Fibroblast of lung (primary cell): ENCODE measurements around the gene UGT1A7. TPM values are rescaled to one million over a fixed set of nuclear protein-coding genes. Genes with fewer than 3 reads are reported as not detected.

Source experiments
- DNase-seq, 2 donors: peaks; one replicate each; pipeline versions ENCODE4 v3.0.0 to v3.0.0-alpha.2; 2010; ENCODE audit warnings: low read depth in 2 of 2
- H2AFZ ChIP-seq: 2 replicates; pipeline ENCODE4 v1.5.1; 2012; ENCODE audit warnings: low read length, control low read depth, inconsistent platforms
- H3K27ac ChIP-seq: 2 replicates; pipeline ENCODE4 v1.5.1; 2011; ENCODE audit warnings: low read length, control low read depth; ENCODE audit not compliant: insufficient read depth
- H3K27me3 ChIP-seq: 2 replicates; pipeline ENCODE4 v1.5.1; 2011; ENCODE audit warnings: mild to moderate bottlenecking, low read length; ENCODE audit not compliant: control insufficient read depth, insufficient read depth
- H3K36me3 ChIP-seq: 2 replicates; pipeline ENCODE4 v1.5.1; 2011; ENCODE audit warnings: low read length; ENCODE audit not compliant: control insufficient read depth, insufficient read depth
- H3K4me1 ChIP-seq: 2 replicates; pipeline ENCODE4 v1.5.1; 2011; ENCODE audit warnings: low read length; ENCODE audit not compliant: control insufficient read depth, insufficient read depth; ENCODE audit errors: extremely low read depth
- H3K4me2 ChIP-seq: 2 replicates; pipeline ENCODE4 v1.5.1; 2011; ENCODE audit warnings: low read length, control low read depth; ENCODE audit not compliant: insufficient read depth; ENCODE audit errors: extremely low read depth
- H3K4me3 ChIP-seq, 4 experiments: fragments of 200-600 bp in 1 of 4; sonication (generic) in 1 of 4; replicated peaks in 1 of 4; 2 replicates each; pipeline ENCODE4 v1.5.1; 2011 to 2016; ENCODE audit warnings: low read length in 4 of 4, low read depth in 3 of 4, mild to moderate bottlenecking in 3 of 4, control low read depth in 2 of 4, inconsistent platforms in 1 of 4, mixed read lengths in 1 of 4; ENCODE audit not compliant: insufficient read depth in 1 of 4; ENCODE audit errors: control extremely low read depth in 1 of 4
- H3K79me2 ChIP-seq: 2 replicates; pipeline ENCODE4 v1.5.1; 2012; ENCODE audit warnings: mild to moderate bottlenecking, low read length, inconsistent platforms; ENCODE audit not compliant: control insufficient read depth, insufficient read depth
- H3K9ac ChIP-seq: 2 replicates; pipeline ENCODE4 v1.5.1; 2011; ENCODE audit warnings: mild to moderate bottlenecking, low read length, control low read depth; ENCODE audit not compliant: insufficient read depth
- H3K9me3 ChIP-seq: 2 replicates; pipeline ENCODE4 v1.5.1; 2012; ENCODE audit warnings: low read depth, low read length; ENCODE audit not compliant: control insufficient read depth, insufficient read depth
- H4K20me1 ChIP-seq: 2 replicates; pipeline ENCODE4 v1.5.1; 2011; ENCODE audit warnings: low read length; ENCODE audit not compliant: control insufficient read depth, insufficient read depth; ENCODE audit errors: extremely low read depth
- CTCF ChIP-seq, 2 donors: IDR thresholded peaks in 1 of 2; conservative IDR thresholded peaks in 1 of 2; 1 replicate in 1 of 2; 2 replicates in 1 of 2; pipeline ENCODE4 v1.5.1; 2011 to 2012; ENCODE audit warnings: low read length in 2 of 2, control low read depth in 1 of 2, inconsistent platforms in 1 of 2, low read depth in 1 of 2, mild to moderate bottlenecking in 1 of 2
- EZH2 ChIP-seq: IDR thresholded peaks from 2 replicates; pipeline ENCODE4 v1.5.1; 2012; ENCODE audit warnings: low read length, control low read depth, mild to moderate bottlenecking; ENCODE audit errors: missing control alignments
- polyA plus RNA-seq, 2 donors: library from polyadenylated mRNA; depleted of rRNA in 1 of 2; stranded (reverse) in 1 of 2; unstranded in 1 of 2; fragments of >200 nt; gene quantifications; 2 replicates each; pipeline ENCODE4 v1.2.1, GENCODE V29; 2011 to 2012; ENCODE audit warnings: missing spikeins in 1 of 2
- total RNA-seq: library from RNA; depleted of rRNA; stranded (reverse); fragments of >200 nt; gene quantifications from 2 replicates; pipeline ENCODE4 v1.2.1, GENCODE V29; 2014

The UGT1A7 gene
- total and polyA plus RNA-seq, 2 donors (not counting 1 experiment from before 2014, with no cell fraction given) = not detected

- Histone ChIP-seq H3K27ac (no peak overlapping the region), H3K4me1 (no peaks in the 10 kb centered on the region), H3K79me2 (no peaks in the 10 kb centered on the region), H3K4me3 (no peak overlapping the region), H3K27me3 (no peaks in the 10 kb centered on the region), H3K9me3 (no peaks in the 10 kb centered on the region), H3K36me3 (no peaks in the 10 kb centered on the region), H3K4me2 (no peak overlapping the region), H4K20me1 (no peaks in the 10 kb centered on the region), H2AFZ (no peak overlapping the region), H3K9ac (no peak overlapping the region)
- DNase-seq = no peak
- TF ChIP-seq EZH2 = no peak
- no peak for TF ChIP-seq CTCF (conservative IDR thresholded peaks at IDR 0.05 in 1 of 2, IDR thresholded peaks at IDR 0.05 in 1 of 2; ENCODE audit: low read depth in 1 of 2, low read length in 2 of 2)
These were observed 111.0 kb downstream of the UGT1A7 start for GRCh38 chr2:233792720-233793119.

GRCh38 chr2:233793465-233794127, 111.9 kb downstream of the UGT1A7 start:
- no peaks in the 10 kb centered on the region for H3K4me1 ChIP-seq
- H3K36me3 ChIP-seq = no peaks in the 10 kb centered on the region
- no peak for TF ChIP-seq EZH2
- TF ChIP-seq CTCF (conservative IDR thresholded peaks at IDR 0.05 in 1 of 2, IDR thresholded peaks at IDR 0.05 in 1 of 2; ENCODE audit: low read depth in 1 of 2, low read length in 2 of 2) = no peak
- H3K9me3 ChIP-seq = no peaks in the 10 kb centered on the region
- H3K27ac ChIP-seq = no peak overlapping the region
- H4K20me1 ChIP-seq = no peaks in the 10 kb centered on the region
- no peak overlapping the region for H2AFZ ChIP-seq
- no peak for DNase-seq
- H3K9ac ChIP-seq = no peak overlapping the region
- H3K4me3 ChIP-seq = no peak overlapping the region
- no peaks in the 10 kb centered on the region for H3K79me2 ChIP-seq
- no peak overlapping the region for H3K4me2 ChIP-seq
- no peaks in the 10 kb centered on the region for H3K27me3 ChIP-seq

- Histone ChIP-seq H3K27me3 (no peaks in the 10 kb centered on the region), H3K4me2 (no peak overlapping the region), H3K4me1 (no peaks in the 10 kb centered on the region), H3K36me3 (no peaks in the 10 kb centered on the region), H3K4me3 (no peak overlapping the region), H3K79me2 (no peaks in the 10 kb centered on the region), H3K27ac (no peak overlapping the region), H3K9me3 (no peaks in the 10 kb centered on the region), H2AFZ (no peak overlapping the region), H3K9ac (no peak overlapping the region), H4K20me1 (no peaks in the 10 kb centered on the region)
- TF ChIP-seq EZH2 = no peak
- TF ChIP-seq CTCF (conservative IDR thresholded peaks at IDR 0.05 in 1 of 2, IDR thresholded peaks at IDR 0.05 in 1 of 2; ENCODE audit: low read depth in 1 of 2, low read length in 2 of 2) = no peak
- no peak for DNase-seq
These were observed 112.5 kb downstream of the UGT1A7 start for GRCh38 chr2:233794128-233794658.
